HEK293T (cell line): ENCODE results near the gene ZNFX1.

Experiments used
- ARNT ChIP-seq: fragments of 450-650 bp; IDR thresholded peaks from 2 replicates; pipeline ENCODE4 v1.6.1; 2017; ENCODE audit warnings: mild to moderate bottlenecking
- BHLHE40 ChIP-seq: fragments of 450-650 bp; IDR thresholded peaks from 2 replicates; pipeline ENCODE4 v1.6.1; 2016; ENCODE audit warnings: mild to moderate bottlenecking, moderate library complexity, borderline replicate concordance
- ELF4 ChIP-seq: fragments of 450-650 bp; IDR thresholded peaks from 2 replicates; pipeline ENCODE4 v1.6.1; 2017; ENCODE audit warnings: antibody characterized with exemption
- HDGF ChIP-seq: fragments of 450-650 bp; IDR thresholded peaks from 2 replicates; pipeline ENCODE4 v1.6.1; 2017; ENCODE audit warnings: antibody characterized with exemption, borderline replicate concordance
- L3MBTL2 ChIP-seq: fragments of 450-650 bp; conservative IDR thresholded peaks from 2 replicates; pipeline ENCODE4 v1.6.1; 2016; ENCODE audit warnings: mild to moderate bottlenecking
- NFRKB ChIP-seq: fragments of 450-650 bp; IDR thresholded peaks from 2 replicates; pipeline ENCODE4 v1.6.1; 2016; ENCODE audit warnings: mild to moderate bottlenecking, moderate library complexity
- SP1 ChIP-seq: fragments of 450-650 bp; IDR thresholded peaks from 2 replicates; pipeline ENCODE4 v1.6.1; 2017
- TARDBP ChIP-seq: fragments of 450-650 bp; IDR thresholded peaks from 2 replicates; pipeline ENCODE4 v1.6.1; 2016
- ZNF384 ChIP-seq: fragments of 450-650 bp; IDR thresholded peaks from 2 replicates; pipeline ENCODE4 v1.6.1; 2016
- TF ChIP-seq, protein P1 (sequence below): fragments of 450-650 bp; IDR thresholded peaks from 2 replicates; pipeline ENCODE4 v1.6.1; 2016

DNA sequence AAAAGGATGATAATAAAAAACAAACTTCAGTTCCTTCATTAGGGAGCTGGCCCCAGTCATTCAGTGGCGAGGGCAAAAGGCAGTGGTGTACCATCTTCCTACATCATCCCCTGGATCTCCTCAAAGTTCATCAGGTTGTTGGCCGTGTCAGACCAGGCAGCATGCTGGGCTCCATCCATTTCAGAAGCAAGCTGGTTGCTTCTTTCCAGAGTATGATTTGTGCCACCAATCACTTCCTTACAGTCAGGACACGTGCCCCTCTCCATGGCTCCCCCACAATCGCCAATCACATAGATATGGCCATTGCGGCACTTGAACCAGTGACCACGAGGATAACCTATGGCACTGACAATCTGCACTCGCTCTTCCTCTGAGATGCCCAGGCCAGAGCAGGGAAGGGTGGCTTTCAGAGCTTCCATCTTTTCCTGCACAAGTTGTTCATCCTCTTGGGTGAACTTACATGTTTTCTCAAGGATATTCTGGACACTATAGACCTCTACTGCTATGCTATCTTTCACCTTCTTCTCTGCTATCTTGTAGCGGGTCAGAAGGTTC, 30.6 kb downstream of the ZNFX1 start:
- TF ChIP-seq ARNT (no peak), L3MBTL2 (no peak), NFRKB (no peak), TARDBP (no peak), SP1 (no peak), ELF4 (no peak), HDGF (no peak), BHLHE40 (no peak), ZNF384 (no peak)
- TF ChIP-seq, protein P1, sequence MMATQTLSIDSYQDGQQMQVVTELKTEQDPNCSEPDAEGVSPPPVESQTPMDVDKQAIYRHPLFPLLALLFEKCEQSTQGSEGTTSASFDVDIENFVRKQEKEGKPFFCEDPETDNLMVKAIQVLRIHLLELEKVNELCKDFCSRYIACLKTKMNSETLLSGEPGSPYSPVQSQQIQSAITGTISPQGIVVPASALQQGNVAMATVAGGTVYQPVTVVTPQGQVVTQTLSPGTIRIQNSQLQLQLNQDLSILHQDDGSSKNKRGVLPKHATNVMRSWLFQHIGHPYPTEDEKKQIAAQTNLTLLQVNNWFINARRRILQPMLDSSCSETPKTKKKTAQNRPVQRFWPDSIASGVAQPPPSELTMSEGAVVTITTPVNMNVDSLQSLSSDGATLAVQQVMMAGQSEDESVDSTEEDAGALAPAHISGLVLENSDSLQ = no peak
